HG03565 (cell line): ENCODE measurements around the gene ACADM.
"Not testable (repeated sequence)": the region's sequence is repeated elsewhere in the genome, so short reads cannot be mapped to it uniquely, and the experiment has no call there.

ENCODE experiments used
- ATAC-seq: cut with Tn5 transposase; IDR thresholded peaks from one replicate; pipeline ENCODE4 v1.9.1; 2021; ENCODE audit warnings: mild to moderate bottlenecking, moderate library complexity; ENCODE audit not compliant: unreplicated experiment

The ACADM gene

DNA sequence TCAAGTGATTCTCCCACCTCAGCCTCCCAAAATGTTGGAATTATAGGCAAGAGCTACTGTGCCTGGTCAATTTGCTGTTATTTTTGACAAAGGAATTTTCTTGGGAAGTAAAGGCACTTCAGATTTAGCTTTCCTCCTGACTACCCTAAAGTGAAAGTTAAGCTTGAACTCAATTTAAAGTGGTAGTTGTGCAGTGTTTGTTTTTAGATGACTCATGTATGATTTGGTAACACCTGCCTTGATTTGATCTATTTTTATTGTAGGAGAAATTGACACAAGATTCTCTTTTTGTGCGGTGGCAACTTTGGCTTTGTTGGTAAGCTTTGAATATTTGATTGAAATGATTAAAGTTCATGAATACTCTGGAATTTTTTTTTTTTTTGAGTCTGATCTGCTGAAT is 66.5 kb downstream of the ACADM start:
- no peak for ATAC-seq

DNA sequence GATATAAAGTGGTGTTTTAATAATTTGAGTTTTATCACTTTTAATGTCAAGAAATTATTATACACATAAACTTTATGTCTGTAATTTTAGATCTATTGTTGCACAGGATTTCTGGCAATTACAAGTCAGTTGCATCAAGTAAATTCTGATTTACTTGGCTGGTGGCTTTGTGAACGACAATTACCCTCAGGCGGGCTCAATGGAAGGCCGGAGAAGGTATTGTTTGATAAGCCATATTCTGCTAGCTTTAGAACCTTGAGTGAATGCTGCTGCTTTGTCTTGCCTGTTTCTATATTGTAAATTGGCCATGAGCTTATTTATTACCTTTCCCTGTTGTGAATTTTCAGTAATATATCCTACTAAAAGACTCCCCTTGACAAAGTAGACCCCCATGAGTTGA is 67.6 kb downstream of the ACADM start:
- ATAC-seq: no peak

DNA sequence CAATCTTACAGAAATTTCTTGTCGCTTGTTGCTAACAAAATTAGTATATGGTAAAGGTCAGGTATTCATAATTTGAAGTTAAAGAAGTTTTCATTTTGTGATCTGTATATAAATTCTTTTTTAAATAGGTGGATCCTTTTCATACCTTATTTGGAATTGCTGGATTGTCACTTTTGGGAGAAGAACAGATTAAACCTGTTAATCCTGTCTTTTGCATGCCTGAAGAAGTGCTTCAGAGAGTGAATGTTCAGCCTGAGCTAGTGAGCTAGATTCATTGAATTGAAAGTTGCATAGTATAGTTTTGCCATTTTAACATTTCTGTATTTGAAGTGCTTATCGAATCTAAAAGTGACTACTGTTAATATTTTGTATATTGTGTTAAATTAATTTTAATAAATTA is 69.9 kb downstream of the ACADM start:
- no peak for ATAC-seq

DNA sequence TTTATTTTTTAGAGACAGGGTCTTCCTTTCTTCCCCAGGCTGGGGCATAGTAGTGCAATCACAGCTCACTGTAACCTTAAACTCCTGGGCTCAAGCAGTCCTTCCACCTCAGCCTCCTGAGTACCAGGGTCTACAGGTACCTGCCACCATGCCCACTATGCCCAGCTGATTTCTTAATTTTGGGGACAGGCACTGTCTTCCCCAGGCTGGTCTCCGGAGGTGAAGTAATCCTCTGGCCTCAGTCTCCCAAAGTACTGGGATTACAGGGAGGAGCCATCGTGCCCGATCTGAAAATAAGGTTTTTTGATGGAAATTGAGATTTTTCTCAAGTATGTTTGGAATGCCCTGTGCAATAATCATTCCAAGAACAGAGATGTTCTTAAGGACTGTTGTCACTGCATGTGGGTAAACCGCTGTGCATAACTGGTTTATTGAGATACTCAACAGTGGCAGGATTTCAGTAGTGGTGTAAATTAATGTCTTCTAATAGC is 71.2 kb downstream of the ACADM start:
- no peak for ATAC-seq

DNA sequence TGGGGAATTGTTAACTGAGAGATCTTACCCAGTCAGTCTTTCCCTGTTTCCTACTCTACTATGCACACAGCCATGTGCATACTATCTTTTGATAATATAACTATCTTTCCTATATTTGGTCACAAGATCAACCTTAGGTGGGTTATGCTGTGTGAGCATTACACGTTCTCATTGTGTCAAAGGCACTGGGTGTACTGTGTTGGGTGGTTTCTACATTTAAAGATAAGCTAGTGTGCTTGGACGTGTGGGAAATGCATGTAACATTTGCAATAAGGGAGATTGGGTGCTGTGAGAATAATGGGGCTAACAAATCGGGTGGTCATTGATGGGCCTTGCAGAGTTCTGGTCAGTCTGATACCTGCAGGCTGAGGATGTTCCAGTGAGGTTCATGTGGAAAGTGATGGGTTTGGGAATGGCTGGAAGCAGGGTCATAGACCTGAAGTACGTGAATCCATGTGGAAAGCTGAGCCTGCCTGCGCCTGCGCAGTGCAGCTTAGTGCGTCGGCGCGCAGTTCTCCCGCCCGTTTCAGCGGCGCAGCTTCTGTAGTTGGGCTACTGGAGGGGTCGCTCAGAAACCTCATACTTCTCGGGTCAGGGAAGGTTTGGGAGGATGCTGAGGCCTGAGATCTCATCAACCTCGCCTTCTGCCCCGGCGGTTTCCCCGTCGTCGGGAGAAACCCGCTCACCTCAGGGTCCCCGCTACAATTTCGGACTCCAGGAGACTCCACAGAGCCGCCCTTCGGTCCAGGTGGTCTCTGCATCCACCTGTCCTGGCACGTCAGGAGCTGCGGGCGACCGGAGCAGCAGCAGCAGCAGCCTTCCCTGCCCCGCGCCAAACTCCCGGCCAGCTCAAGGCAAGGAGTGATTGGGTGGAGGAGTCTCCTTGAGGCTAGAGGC is 72.1 kb downstream of the ACADM start, which contains the start of gene MSH4:
Gene MSH4 (plus strand): TSS at position 507 of the 897 bp plus-strand sequence. CDS start 104 bp downstream, at position 611.
- no peak for ATAC-seq

GRCh38 chr1:75797273-75797588 is 72.7 kb downstream of the ACADM start:
- no peak for ATAC-seq

DNA sequence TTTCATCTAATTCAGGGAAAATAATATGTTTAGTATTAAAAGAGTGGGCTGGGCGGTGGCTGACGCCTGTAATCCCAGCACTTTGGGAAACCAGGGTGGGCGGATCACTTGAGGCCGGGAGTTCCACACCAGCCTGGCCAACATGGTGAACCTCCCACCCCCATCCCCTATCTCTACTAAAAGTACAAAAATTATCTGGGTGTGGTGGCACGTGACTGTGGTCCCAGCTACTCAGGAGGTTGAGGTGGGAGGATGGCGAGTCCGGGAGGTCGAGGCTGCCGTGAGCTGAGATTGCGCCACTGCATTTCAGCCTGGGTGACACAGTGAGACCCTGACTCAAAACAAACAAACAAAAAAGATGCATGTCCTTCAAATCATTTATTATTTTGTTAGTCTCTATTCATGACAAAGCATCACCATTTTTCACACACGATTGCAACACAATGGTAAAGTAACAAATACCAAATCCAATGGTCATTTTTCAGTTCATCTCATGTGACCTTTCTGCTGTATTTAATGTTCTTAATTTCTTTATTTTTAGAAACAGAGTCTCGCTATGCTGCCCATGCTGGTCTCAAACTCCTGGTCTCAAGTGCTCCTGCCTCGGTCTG is 73.2 kb downstream of the ACADM start:
- ATAC-seq: no peak

DNA sequence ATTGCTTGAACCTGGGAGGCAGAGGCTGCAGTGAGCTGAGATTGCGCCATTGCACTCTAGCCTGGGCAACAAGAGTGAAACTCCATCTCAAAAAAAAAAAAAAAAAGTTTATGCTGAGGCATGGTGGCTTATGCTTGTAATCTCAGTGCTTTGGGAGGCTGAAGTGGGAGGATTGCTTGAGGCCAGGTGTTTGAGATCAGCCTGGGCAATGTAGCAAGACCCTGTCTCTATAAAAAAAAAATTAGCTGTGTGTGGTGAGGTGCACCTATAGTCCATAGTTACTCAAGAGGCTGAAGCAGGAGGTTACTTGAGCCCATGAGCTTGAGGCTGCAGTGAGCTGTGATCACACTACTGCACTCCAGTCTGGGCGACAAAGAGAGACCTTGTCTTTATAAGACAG is 77.0 kb downstream of the ACADM start:
- ATAC-seq: not testable (repeated sequence)

GRCh38 chr1:75808921-75809320 is 84.4 kb downstream of the ACADM start:
- ATAC-seq: no peak

DNA sequence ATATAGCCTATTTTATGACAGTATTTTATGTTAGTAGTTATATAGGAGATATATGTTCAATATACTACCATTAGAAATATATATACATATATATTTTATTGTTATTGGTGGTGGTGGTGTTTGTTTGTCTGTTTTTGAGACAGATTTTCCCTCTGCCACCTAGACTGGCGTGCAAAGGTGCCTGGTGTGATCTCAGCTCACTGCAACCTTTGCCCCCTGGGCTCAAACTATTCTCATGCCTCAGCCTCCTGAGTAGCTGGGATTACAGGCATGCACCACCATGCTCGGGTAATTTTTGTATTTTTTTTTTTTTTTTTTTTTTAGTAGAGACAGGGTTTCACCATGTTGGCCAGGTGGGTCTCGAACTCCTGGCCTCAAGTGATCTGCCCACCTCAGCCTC is 85.6 kb downstream of the ACADM start:
- ATAC-seq: not testable (repeated sequence)

DNA sequence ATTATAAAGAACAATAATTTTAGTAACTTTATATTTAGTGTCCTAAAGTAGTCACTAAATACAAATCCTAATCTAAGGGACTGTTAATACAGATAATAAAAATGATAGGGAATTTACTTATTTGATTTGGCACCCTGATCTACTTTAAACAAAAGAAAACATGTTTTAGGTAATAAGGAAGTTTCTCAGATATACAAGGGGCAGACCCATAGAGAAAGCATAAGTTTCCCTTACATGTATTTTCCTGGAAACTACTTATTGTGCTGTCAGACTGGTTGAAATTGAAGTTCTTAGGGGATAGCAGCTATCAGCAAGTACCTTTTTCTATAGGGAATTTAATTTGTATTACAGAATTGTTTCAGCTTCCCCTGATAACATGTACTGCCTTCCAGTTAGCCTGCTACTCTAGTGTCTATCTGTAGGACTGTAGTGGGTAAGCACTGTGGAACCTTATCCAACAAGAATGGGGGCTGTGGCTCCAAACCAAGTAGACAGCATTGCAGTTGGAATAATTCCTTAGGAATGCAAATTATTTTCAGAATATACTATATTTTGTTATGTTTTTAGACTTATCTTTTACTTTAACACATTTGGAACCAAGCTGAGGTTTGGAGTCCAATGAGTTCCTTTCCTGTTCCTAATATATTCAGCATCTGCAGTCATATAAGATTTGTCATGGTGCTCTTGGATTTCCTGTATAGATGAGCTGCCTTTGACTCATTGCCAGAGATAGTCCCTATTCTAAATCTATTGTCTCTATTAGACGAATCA is 86.9 kb downstream of the ACADM start:
- no peak for ATAC-seq

DNA sequence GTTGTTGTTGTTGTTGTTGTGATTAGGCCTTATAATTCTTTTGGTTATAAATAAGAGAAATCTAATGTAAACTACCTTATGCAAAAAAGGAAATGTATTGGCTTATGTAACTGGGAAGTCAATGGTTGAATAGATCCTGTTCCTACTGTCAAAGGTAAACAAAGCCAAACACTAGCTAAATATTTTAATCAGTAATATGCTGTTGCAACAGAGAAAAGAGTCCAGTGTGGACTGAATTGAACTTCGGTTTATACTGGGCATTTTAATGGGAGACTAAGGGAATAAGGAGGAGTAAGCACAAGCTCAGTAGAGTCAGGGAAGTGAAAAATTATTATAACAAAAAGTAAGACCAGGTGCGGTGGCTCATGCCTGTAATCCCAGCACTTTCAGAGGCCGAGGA is 87.6 kb downstream of the ACADM start:
- no peak for ATAC-seq
